Transverse colon (tissue), 4 donors: Measurements from ENCODE around the gene ANKRD12. TPM values are rescaled to one million over a fixed set of nuclear protein-coding genes. Genes with fewer than 3 reads are reported as not detected.
"Not testable (repeated sequence)": the region's sequence is repeated elsewhere in the genome, so short reads cannot be mapped to it uniquely, and the experiment has no call there.

Source experiments
- DNase-seq: peaks from one replicate; pipeline ENCODE4 v3.0.0-alpha.2; 2019
- H3K27ac ChIP-seq, 4 donors: fragments of 200-600 bp; sonication (generic); 2 replicates each; pipeline ENCODE4 v1.5.1; 2016 to 2018; ENCODE audit warnings: inconsistent platforms in 4 of 4
- H3K27me3 ChIP-seq: fragments of 200-600 bp; sonication (generic); 2 replicates; pipeline ENCODE4 v1.5.1; 2017; ENCODE audit warnings: inconsistent platforms
- H3K36me3 ChIP-seq, 4 donors: fragments of 200-600 bp; sonication (generic); 2 replicates each; pipeline ENCODE4 v1.5.1; 2017 to 2019; ENCODE audit warnings: inconsistent platforms in 4 of 4
- H3K4me1 ChIP-seq, 4 donors: fragments of 200-600 bp; sonication (generic); 2 replicates each; pipeline ENCODE4 v1.5.1; 2017 to 2020; ENCODE audit warnings: inconsistent platforms in 4 of 4
- H3K4me3 ChIP-seq, 4 donors: fragments of 200-600 bp; sonication (generic); 1 replicate in 1 of 4; 2 replicates in 3 of 4; pipeline versions ENCODE4 v1.5.1 to v1.6.1; 2017 to 2019; ENCODE audit warnings: inconsistent platforms in 4 of 4
- H3K9me3 ChIP-seq, 2 donors: fragments of 200-600 bp; sonication (generic); 2 replicates each; pipeline ENCODE4 v1.5.1; 2017 to 2019; ENCODE audit warnings: inconsistent platforms in 2 of 2
- EP300 ChIP-seq: sonication (generic); formaldehyde crosslinking; IDR thresholded peaks from one replicate; pipeline ENCODE4 v1.6.1; 2017; ENCODE audit warnings: antibody characterized with exemption, low read depth
- POLR2A ChIP-seq: fragments of 450-650 bp; IDR thresholded peaks from one replicate; pipeline ENCODE4 v1.6.1; 2016; ENCODE audit warnings: antibody characterized with exemption, mild to moderate bottlenecking, moderate library complexity
- POLR2AphosphoS5 ChIP-seq, 3 donors: sonication (generic); formaldehyde crosslinking; IDR thresholded peaks; one replicate each; pipeline ENCODE4 v1.6.1; 2016; ENCODE audit warnings: antibody characterized with exemption in 3 of 3
- WGBS, 2 donors: methylation state at CpG; one replicate each; pipeline ENCODE4 v1.1.5; 2018; ENCODE audit warnings: low coverage in 1 of 2; 5-methylcytosine and 5-hydroxymethylcytosine counted together
- in situ Hi-C, 4 donors: fragments of 200-750 bp; cut with MboI; loops; one replicate each; pipeline versions ENCODE4 v1.15.0 to v1.15.1; 2017; ENCODE audit warnings: low sequenced_read_pairs in 3 of 4, low pct_ligation_motif_present in 1 of 4, low pct_unique_long_range_greater_than_20kb in 1 of 4
- intact Hi-C: fragments of 100-400 bp; cut with DNase I; formaldehyde crosslinking; loops from one replicate; pipeline ENCODE4 v1.15.1; 2023; ENCODE audit warnings: low total_unique reads
- total RNA-seq, 4 donors: library from RNA; depleted of rRNA; stranded (reverse); fragments of >200 nt; gene quantifications; one replicate each; pipeline ENCODE4 v1.1.0, GENCODE V29; 2016
- TF ChIP-seq, protein P1 (sequence below), 5 experiments: fragments of 200-600 bp in 3 of 5; fragments of 450-650 bp in 2 of 5; sonication (generic) in 3 of 5; IDR thresholded peaks; 1 replicate in 2 of 5; 2 replicates in 3 of 5; pipeline ENCODE4 v1.5.1; 2016 to 2017; ENCODE audit warnings: antibody characterized with exemption in 5 of 5, inconsistent platforms in 3 of 5, mild to moderate bottlenecking in 2 of 5, moderate library complexity in 1 of 5

Gene ANKRD12
- total RNA-seq, 4 donors from 2014 or later = 17.5 to 91.8 (median 59.1) TPM

- H3K4me1 ChIP-seq = peaks cover 0 to 70% (median 14%) of the 10 kb centered on the region in 4 donors
- no peak overlapping the region for H3K4me3 ChIP-seq
- H3K9me3 ChIP-seq = no peaks in the 10 kb centered on the region
- intact Hi-C loops (no loop called here), in situ Hi-C loops (loop anchor here in 2 of 4 donors (5.0 to 10.0 kb wide), 2 partner anchors 68 to 81 kb away; no protein-coding TSS in a partner anchor)
- TF ChIP-seq POLR2A = no peak
- TF ChIP-seq, protein P1, sequence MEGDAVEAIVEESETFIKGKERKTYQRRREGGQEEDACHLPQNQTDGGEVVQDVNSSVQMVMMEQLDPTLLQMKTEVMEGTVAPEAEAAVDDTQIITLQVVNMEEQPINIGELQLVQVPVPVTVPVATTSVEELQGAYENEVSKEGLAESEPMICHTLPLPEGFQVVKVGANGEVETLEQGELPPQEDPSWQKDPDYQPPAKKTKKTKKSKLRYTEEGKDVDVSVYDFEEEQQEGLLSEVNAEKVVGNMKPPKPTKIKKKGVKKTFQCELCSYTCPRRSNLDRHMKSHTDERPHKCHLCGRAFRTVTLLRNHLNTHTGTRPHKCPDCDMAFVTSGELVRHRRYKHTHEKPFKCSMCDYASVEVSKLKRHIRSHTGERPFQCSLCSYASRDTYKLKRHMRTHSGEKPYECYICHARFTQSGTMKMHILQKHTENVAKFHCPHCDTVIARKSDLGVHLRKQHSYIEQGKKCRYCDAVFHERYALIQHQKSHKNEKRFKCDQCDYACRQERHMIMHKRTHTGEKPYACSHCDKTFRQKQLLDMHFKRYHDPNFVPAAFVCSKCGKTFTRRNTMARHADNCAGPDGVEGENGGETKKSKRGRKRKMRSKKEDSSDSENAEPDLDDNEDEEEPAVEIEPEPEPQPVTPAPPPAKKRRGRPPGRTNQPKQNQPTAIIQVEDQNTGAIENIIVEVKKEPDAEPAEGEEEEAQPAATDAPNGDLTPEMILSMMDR (IDR thresholded peaks at IDR 0.05) = no peak
- TF ChIP-seq POLR2AphosphoS5 (IDR thresholded peaks at IDR 0.05) = no peak
- TF ChIP-seq EP300 = no peak
- H3K27me3 ChIP-seq = no peaks in the 10 kb centered on the region
- H3K36me3 ChIP-seq = no peaks in the 10 kb centered on the region
- 57 to 64% methylated on average over 1 of the region's 1 CpG for WGBS, 2 donors
- H3K27ac ChIP-seq = peak overlapping the region in 1 of 4 donors; percentile 5
- DNase-seq = no peak
These were observed 16.7 kb downstream of the ANKRD12 start for GRCh38 chr18:9153256-9153655.

DNA sequence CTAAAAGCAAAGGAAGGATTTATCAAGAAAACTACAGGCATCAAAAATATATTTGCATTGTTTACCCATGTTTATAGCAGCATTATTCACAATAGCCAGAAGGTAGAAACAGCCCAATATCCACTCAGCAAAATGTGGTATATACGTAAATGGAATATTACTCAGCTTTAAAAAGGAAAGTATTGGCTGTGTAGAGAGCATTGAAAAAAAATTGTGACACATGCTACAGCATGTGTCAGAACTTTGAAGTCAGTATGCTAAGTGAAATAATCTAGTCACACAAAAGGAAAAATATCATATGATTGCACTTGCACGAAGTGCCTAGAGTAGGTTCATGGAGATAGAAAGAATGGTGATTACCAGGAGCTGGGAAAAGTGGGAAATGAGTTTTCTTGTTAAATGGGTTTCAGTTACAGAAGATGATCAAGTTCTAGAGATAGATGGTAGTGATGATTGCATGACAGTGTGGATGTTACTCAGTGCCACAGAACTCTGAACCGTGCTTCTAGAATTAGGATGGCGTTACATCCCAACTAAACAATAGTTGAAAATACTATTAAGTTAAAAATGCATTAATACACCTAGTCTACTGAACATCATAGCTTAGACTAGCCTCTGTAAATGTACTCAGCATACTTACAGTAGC lies 20.1 kb downstream of the ANKRD12 start:
- in situ Hi-C loops = loop anchor here in 1 of 4 donors (10.0 kb wide), 1 partner anchor 72 kb away; no protein-coding TSS in a partner anchor
- Histone ChIP-seq H3K9me3 (no peaks in the 10 kb centered on the region), H3K36me3 (no peaks in the 10 kb centered on the region), H3K27me3 (no peaks in the 10 kb centered on the region), H3K27ac (no peak overlapping the region), H3K4me1 (peaks cover 0 to 48% (median 2%) of the 10 kb centered on the region in 4 donors), H3K4me3 (no peak overlapping the region)
- no peak for DNase-seq
- intact Hi-C loops = no loop called here
- WGBS, 2 donors = 89 to 96% methylated on average over 4 of the region's 4 CpGs
- no peak for TF ChIP-seq POLR2AphosphoS5 (IDR thresholded peaks at IDR 0.05)
- TF ChIP-seq EP300 = no peak
- TF ChIP-seq POLR2A = no peak
- TF ChIP-seq, protein P1 (IDR thresholded peaks at IDR 0.05) = no peak

DNA sequence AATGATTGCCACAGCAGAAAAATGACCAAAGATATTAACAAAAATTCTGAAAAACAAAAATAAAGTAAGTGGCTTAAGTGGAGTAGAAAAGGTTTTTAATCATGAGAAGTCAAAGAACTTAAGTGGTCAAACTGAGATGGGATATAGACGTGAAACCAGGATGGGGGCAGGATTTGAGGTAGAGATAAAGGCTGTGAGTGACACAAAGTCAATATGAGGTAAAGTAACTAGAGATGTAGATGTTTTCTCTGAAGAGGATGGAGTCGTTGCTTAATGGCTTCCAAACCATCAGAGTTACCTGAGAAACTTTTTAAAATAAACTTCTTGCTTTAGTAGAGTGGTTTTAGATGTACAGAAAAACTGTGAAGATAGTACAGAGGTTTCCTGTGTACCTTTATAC lies 21.2 kb downstream of the ANKRD12 start:
- Histone ChIP-seq H3K27me3 (no peaks in the 10 kb centered on the region), H3K36me3 (no peaks in the 10 kb centered on the region), H3K27ac (no peak overlapping the region), H3K4me1 (peaks cover 0 to 39% (median 0%) of the 10 kb centered on the region in 4 donors), H3K4me3 (no peak overlapping the region), H3K9me3 (no peaks in the 10 kb centered on the region)
- no peak for DNase-seq
- TF ChIP-seq POLR2AphosphoS5 (IDR thresholded peaks at IDR 0.05) (no peak), EP300 (no peak), POLR2A (no peak)
- TF ChIP-seq, protein P1 (IDR thresholded peaks at IDR 0.05) = no peak
- intact Hi-C loops (no loop called here), in situ Hi-C loops (loop anchor here in 1 of 4 donors (10.0 kb wide), 1 partner anchor 73 kb away; no protein-coding TSS in a partner anchor)
- WGBS, 2 donors = 24 to 69% methylated on average over 2 of the region's 2 CpGs

DNA sequence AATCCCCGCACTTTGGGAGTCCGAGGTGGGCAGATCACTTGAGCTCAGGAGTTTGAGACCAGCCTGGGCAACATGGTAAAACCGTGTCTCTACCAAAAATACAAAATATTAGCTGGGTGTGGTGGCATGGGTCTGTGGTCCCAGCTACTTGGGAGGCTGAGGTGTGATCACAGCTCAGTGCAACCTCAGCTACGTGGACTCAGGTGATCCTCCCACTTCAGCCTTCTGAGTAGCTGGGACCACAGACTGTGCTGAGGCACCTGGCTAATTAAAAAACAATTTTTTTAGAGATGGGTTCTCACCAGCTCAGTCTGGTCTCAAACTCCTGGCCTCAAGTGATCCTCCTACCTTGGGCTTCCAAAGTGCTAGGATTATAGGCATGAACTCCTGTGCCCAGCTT lies 23.4 kb downstream of the ANKRD12 start:
- peaks cover 7 to 15% of the 10 kb centered on the region in 2 donors for H3K9me3 ChIP-seq
- intact Hi-C loops = no loop called here
- TF ChIP-seq, protein P1 (IDR thresholded peaks at IDR 0.05) = no peak
- TF ChIP-seq EP300 (no peak), POLR2A (no peak), POLR2AphosphoS5 (IDR thresholded peaks at IDR 0.05) (no peak)
- no peak overlapping the region for H3K27ac ChIP-seq
- H3K4me1 ChIP-seq = peaks cover 0 to 19% (median 0%) of the 10 kb centered on the region in 4 donors
- in situ Hi-C loops = no loop called here
- no peak overlapping the region for H3K4me3 ChIP-seq
- DNase-seq = no peak
- no peaks in the 10 kb centered on the region for H3K27me3 ChIP-seq
- WGBS, 2 donors = 91 to 100% methylated on average over 2 to 4 of the region's 4 CpGs
- no peaks in the 10 kb centered on the region for H3K36me3 ChIP-seq

DNA sequence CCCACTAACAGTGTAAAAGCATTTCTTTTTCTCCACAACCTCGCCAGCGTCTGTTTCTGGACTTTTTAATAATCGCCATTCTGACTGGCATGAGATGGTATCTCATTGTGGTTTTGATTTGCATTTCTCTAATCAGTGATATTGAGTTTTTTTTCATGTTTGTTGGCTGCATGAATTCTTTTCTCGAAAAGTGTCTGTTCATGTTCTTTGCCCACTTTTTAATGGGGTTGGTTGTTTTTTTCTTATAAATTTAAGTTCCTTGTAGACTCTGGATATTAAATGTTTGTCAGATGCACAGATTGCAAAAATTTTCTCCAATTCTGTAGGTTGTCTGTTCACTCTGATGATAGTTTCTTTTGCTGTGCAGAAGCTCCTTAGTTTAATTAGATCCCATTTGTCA lies 26.1 kb downstream of the ANKRD12 start:
- peaks cover 0 to 16% (median 0%) of the 10 kb centered on the region in 4 donors for H3K4me1 ChIP-seq
- peaks cover 7 to 15% of the 10 kb centered on the region in 2 donors for H3K9me3 ChIP-seq
- in situ Hi-C loops, H3K27me3 ChIP-seq, DNase-seq, H3K4me3 ChIP-seq, intact Hi-C loops, H3K27ac ChIP-seq, H3K36me3 ChIP-seq: not testable (repeated sequence)
- 95 to 96% methylated on average over 4 of the region's 4 CpGs for WGBS, 2 donors

DNA sequence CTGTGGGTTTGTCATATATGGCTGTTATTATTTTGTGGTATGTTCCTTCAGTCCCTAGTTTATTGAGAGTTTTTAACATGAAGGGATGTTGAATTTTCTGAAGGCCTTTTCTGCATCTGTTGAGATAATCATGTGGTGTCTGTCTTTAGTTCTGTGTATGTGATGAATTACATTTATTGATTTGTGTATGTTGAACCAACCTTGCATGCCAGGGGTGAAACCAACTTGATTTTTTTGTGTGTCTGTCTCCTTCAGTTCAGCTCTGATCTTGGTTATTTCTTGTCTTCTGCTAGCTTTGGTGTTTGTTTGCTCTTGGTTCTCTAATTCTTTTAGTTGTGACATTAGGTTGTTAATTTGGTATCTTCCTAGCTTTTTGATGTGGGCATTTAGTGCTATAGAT lies 27.6 kb downstream of the ANKRD12 start:
- intact Hi-C loops, H3K4me3 ChIP-seq, DNase-seq, in situ Hi-C loops, H3K27me3 ChIP-seq, H3K27ac ChIP-seq, H3K4me1 ChIP-seq, H3K36me3 ChIP-seq: not testable (repeated sequence)
- peaks cover 7 to 15% of the 10 kb centered on the region in 2 donors for H3K9me3 ChIP-seq
